Fibroblast of lung (primary cell): ENCODE results near the gene SIGLEC11. TPM values are rescaled to one million over a fixed set of nuclear protein-coding genes. Genes with fewer than 3 reads are reported as not detected.

Experiments
- DNase-seq, 2 donors: peaks; one replicate each; pipeline versions ENCODE4 v3.0.0 to v3.0.0-alpha.2; 2010; ENCODE audit warnings: low read depth in 2 of 2
- H2AFZ ChIP-seq: 2 replicates; pipeline ENCODE4 v1.5.1; 2012; ENCODE audit warnings: low read length, control low read depth, inconsistent platforms
- H3K27ac ChIP-seq: 2 replicates; pipeline ENCODE4 v1.5.1; 2011; ENCODE audit warnings: low read length, control low read depth; ENCODE audit not compliant: insufficient read depth
- H3K27me3 ChIP-seq: 2 replicates; pipeline ENCODE4 v1.5.1; 2011; ENCODE audit warnings: mild to moderate bottlenecking, low read length; ENCODE audit not compliant: control insufficient read depth, insufficient read depth
- H3K36me3 ChIP-seq: 2 replicates; pipeline ENCODE4 v1.5.1; 2011; ENCODE audit warnings: low read length; ENCODE audit not compliant: control insufficient read depth, insufficient read depth
- H3K4me1 ChIP-seq: 2 replicates; pipeline ENCODE4 v1.5.1; 2011; ENCODE audit warnings: low read length; ENCODE audit not compliant: control insufficient read depth, insufficient read depth; ENCODE audit errors: extremely low read depth
- H3K4me2 ChIP-seq: 2 replicates; pipeline ENCODE4 v1.5.1; 2011; ENCODE audit warnings: low read length, control low read depth; ENCODE audit not compliant: insufficient read depth; ENCODE audit errors: extremely low read depth
- H3K4me3 ChIP-seq, 4 experiments: fragments of 200-600 bp in 1 of 4; sonication (generic) in 1 of 4; replicated peaks in 1 of 4; 2 replicates each; pipeline ENCODE4 v1.5.1; 2011 to 2016; ENCODE audit warnings: low read length in 4 of 4, low read depth in 3 of 4, mild to moderate bottlenecking in 3 of 4, control low read depth in 2 of 4, inconsistent platforms in 1 of 4, mixed read lengths in 1 of 4; ENCODE audit not compliant: insufficient read depth in 1 of 4; ENCODE audit errors: control extremely low read depth in 1 of 4
- H3K79me2 ChIP-seq: 2 replicates; pipeline ENCODE4 v1.5.1; 2012; ENCODE audit warnings: mild to moderate bottlenecking, low read length, inconsistent platforms; ENCODE audit not compliant: control insufficient read depth, insufficient read depth
- H3K9ac ChIP-seq: 2 replicates; pipeline ENCODE4 v1.5.1; 2011; ENCODE audit warnings: mild to moderate bottlenecking, low read length, control low read depth; ENCODE audit not compliant: insufficient read depth
- H3K9me3 ChIP-seq: 2 replicates; pipeline ENCODE4 v1.5.1; 2012; ENCODE audit warnings: low read depth, low read length; ENCODE audit not compliant: control insufficient read depth, insufficient read depth
- H4K20me1 ChIP-seq: 2 replicates; pipeline ENCODE4 v1.5.1; 2011; ENCODE audit warnings: low read length; ENCODE audit not compliant: control insufficient read depth, insufficient read depth; ENCODE audit errors: extremely low read depth
- CTCF ChIP-seq, 2 donors: IDR thresholded peaks in 1 of 2; conservative IDR thresholded peaks in 1 of 2; 1 replicate in 1 of 2; 2 replicates in 1 of 2; pipeline ENCODE4 v1.5.1; 2011 to 2012; ENCODE audit warnings: low read length in 2 of 2, control low read depth in 1 of 2, inconsistent platforms in 1 of 2, low read depth in 1 of 2, mild to moderate bottlenecking in 1 of 2
- EZH2 ChIP-seq: IDR thresholded peaks from 2 replicates; pipeline ENCODE4 v1.5.1; 2012; ENCODE audit warnings: low read length, control low read depth, mild to moderate bottlenecking; ENCODE audit errors: missing control alignments
- polyA plus RNA-seq, 2 donors: library from polyadenylated mRNA; depleted of rRNA in 1 of 2; stranded (reverse) in 1 of 2; unstranded in 1 of 2; fragments of >200 nt; gene quantifications; 2 replicates each; pipeline ENCODE4 v1.2.1, GENCODE V29; 2011 to 2012; ENCODE audit warnings: missing spikeins in 1 of 2
- total RNA-seq: library from RNA; depleted of rRNA; stranded (reverse); fragments of >200 nt; gene quantifications from 2 replicates; pipeline ENCODE4 v1.2.1, GENCODE V29; 2014

SIGLEC11 gene
- total and polyA plus RNA-seq, 2 donors (not counting 1 experiment from before 2014, with no cell fraction given) = not detected

GRCh38 chr19:49950956-49951526, 9.9 kb downstream of the SIGLEC11 start:
- Histone ChIP-seq H3K27me3 (peaks cover 2% of the 10 kb centered on the region), H3K79me2 (no peaks in the 10 kb centered on the region), H3K4me2 (no peak overlapping the region), H2AFZ (no peak overlapping the region), H3K9ac (no peak overlapping the region), H3K9me3 (no peaks in the 10 kb centered on the region), H3K27ac (no peak overlapping the region), H3K4me3 (no peak overlapping the region), H3K4me1 (peaks cover 5% of the 10 kb centered on the region), H3K36me3 (no peaks in the 10 kb centered on the region), H4K20me1 (no peaks in the 10 kb centered on the region)
- no peak for TF ChIP-seq CTCF (conservative IDR thresholded peaks at IDR 0.05 in 1 of 2, IDR thresholded peaks at IDR 0.05 in 1 of 2; ENCODE audit: low read depth in 1 of 2, low read length in 2 of 2)
- TF ChIP-seq EZH2 = no peak
- no peak for DNase-seq

- no peak overlapping the region for H3K27ac ChIP-seq
- no peak for DNase-seq
- TF ChIP-seq EZH2 (no peak), CTCF (conservative IDR thresholded peaks at IDR 0.05 in 1 of 2, IDR thresholded peaks at IDR 0.05 in 1 of 2; ENCODE audit: low read depth in 1 of 2, low read length in 2 of 2) (no peak)
- H3K36me3 ChIP-seq = no peaks in the 10 kb centered on the region
- no peaks in the 10 kb centered on the region for H3K79me2 ChIP-seq
- H2AFZ ChIP-seq = no peak overlapping the region
- no peak overlapping the region for H3K4me3 ChIP-seq
- H3K9ac ChIP-seq = no peak overlapping the region
- no peaks in the 10 kb centered on the region for H3K9me3 ChIP-seq
- no peaks in the 10 kb centered on the region for H4K20me1 ChIP-seq
- peaks cover 5% of the 10 kb centered on the region for H3K4me1 ChIP-seq
- peaks cover 2% of the 10 kb centered on the region for H3K27me3 ChIP-seq
- H3K4me2 ChIP-seq = no peak overlapping the region
Observed at GRCh38 chr19:49950590-49950948, 10.4 kb downstream of the SIGLEC11 start.

- no peaks in the 10 kb centered on the region for H3K36me3 ChIP-seq
- H3K79me2 ChIP-seq = no peaks in the 10 kb centered on the region
- H2AFZ ChIP-seq = no peak overlapping the region
- no peak overlapping the region for H3K27ac ChIP-seq
- H4K20me1 ChIP-seq = no peaks in the 10 kb centered on the region
- H3K27me3 ChIP-seq = peaks cover 2% of the 10 kb centered on the region
- H3K4me3 ChIP-seq = no peak overlapping the region
- no peak for DNase-seq
- no peak overlapping the region for H3K9ac ChIP-seq
- H3K9me3 ChIP-seq = no peaks in the 10 kb centered on the region
- peaks cover 5% of the 10 kb centered on the region for H3K4me1 ChIP-seq
- no peak overlapping the region for H3K4me2 ChIP-seq
- no peak for TF ChIP-seq CTCF (conservative IDR thresholded peaks at IDR 0.05 in 1 of 2, IDR thresholded peaks at IDR 0.05 in 1 of 2; ENCODE audit: low read depth in 1 of 2, low read length in 2 of 2)
- no peak for TF ChIP-seq EZH2
Observed at GRCh38 chr19:49949742-49950589, 11.0 kb downstream of the SIGLEC11 start.
